Measurements from ENCODE around the gene SIK2.

DNA sequence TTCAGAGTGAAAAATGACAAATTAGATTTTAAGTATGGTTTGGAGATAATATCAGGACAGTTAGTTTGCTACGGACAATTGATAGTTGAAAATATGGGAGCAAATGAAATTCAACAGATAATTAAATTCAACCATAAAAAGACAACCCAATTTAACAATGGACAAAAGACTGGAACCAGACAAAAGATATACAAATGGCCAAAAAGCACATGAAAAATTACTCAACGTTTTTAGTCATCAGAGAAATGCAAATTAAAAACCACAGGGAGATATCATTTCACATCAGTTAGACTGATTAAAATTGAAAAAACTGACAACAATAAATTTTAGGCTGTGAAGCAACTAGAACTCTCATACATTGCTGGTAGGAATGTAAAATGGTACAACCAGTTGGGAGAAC lies 27.2 kb downstream of the SIK2 start:
- TF ChIP-seq, protein P1, sequence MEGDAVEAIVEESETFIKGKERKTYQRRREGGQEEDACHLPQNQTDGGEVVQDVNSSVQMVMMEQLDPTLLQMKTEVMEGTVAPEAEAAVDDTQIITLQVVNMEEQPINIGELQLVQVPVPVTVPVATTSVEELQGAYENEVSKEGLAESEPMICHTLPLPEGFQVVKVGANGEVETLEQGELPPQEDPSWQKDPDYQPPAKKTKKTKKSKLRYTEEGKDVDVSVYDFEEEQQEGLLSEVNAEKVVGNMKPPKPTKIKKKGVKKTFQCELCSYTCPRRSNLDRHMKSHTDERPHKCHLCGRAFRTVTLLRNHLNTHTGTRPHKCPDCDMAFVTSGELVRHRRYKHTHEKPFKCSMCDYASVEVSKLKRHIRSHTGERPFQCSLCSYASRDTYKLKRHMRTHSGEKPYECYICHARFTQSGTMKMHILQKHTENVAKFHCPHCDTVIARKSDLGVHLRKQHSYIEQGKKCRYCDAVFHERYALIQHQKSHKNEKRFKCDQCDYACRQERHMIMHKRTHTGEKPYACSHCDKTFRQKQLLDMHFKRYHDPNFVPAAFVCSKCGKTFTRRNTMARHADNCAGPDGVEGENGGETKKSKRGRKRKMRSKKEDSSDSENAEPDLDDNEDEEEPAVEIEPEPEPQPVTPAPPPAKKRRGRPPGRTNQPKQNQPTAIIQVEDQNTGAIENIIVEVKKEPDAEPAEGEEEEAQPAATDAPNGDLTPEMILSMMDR (IDR thresholded peaks at IDR 0.05; ENCODE audit: insufficient read depth, low read depth, low read length) = no peak
- TF ChIP-seq EZH2 (IDR thresholded peaks at IDR 0.05; ENCODE audit: insufficient read depth, low read length) = no peak
